Stimulated activated CD4-positive, alpha-beta T cell treated with anti-CD3 and anti-CD28 coated beads, Interleukin-12 subunit alpha, Interleukin-12 subunit beta, amount 100 ng/mL, for 4 hours (primary cell): ENCODE data around the gene CHRNA1.
"Not testable (repeated sequence)": the region's sequence is repeated elsewhere in the genome, so short reads cannot be mapped to it uniquely, and the experiment has no call there.

Experiments used
- DNase-seq: peaks from one replicate; pipeline ENCODE4 v3.0.0-alpha.2; 2020

CHRNA1 gene

DNA sequence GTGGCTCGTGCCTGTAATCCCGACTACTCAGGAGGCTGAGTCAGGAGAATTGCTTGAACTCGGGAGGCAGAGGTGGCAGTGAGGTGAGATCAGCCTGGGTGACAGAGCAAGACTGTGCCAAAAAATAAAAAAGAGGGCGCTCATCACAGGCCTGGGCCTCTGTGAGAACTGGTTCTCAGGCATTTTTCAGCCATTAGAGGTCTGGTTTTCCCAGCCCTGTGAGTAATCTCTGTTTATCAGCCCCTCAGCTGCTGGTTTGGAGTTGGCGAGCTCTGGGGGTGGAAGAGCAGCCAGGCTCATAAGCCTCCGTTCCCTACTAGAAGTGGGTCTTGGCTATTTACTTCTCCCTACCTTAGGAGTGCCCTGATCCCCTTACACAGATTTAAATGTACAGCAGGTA, 53.1 kb downstream of the CHRNA1 start:
- DNase-seq: no peak

DNA sequence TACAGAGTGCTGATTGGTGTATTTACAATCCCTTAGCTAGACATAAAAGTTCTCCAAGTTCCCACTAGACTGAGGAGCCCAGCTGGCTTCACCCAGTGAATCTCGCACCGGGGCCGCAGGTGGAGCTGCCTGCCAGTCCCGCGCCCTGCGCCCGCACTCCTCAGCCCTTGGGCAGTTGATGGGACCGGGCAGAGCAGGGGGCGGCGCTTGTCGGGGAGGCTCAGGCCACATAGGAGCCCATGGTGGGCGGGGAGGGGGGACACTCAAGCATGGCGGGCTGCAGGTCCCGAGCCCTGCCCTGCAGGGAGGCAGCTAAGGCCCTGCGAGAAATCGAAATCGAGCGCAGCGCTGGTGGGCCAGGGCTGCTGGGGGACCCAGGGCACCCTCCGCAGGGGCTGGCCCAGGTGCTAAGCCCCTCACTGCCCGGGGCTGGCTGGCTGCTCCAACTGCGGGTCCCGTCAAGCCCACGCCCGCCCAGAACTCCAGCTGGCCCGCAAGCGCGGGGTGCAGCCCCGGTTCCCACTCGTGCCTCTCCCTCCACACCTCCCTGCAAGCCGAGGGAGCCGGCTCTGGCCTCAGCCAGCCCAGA, 54.8 kb downstream of the CHRNA1 start:
- not testable (repeated sequence) for DNase-seq

DNA sequence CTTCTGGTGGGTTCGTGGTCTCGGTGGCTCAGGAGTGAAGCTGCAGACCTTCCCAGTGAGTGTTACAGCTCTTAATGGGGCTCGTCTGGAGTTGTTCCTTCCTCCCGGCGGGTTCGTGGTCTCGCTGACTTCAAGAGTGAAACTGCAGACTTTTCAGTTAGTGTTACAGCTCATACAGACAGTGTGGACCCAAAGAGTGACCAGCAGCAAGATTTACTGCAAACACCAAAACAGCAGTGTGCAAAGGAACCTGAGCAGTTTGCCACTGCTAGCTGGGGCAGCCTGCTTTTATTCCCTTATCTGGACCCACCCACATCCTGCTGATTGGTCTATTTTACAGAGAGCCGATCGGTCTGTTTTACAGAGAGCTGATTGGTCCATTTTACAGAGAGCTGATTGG, 55.6 kb downstream of the CHRNA1 start:
- no peak for DNase-seq

DNA sequence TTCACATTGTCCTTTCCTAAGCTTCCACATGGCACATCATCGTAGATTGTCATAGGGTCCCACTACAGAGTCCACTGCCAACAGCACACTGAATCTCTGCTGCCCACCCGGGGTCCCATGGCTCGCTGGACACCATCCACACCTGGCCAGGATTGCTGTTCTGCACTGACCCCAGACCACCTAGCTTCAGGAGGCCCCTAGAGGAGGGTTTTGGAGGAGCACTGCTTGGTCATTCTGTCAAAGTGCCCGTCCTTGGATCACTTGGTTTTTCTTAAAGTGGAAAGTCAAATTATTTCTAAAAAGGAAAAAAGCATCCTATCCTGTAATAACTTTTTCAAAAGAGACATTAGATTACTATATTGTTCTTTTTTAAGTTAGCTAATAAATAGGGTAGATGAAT, 59.0 kb downstream of the CHRNA1 start:
- DNase-seq: no peak

DNA sequence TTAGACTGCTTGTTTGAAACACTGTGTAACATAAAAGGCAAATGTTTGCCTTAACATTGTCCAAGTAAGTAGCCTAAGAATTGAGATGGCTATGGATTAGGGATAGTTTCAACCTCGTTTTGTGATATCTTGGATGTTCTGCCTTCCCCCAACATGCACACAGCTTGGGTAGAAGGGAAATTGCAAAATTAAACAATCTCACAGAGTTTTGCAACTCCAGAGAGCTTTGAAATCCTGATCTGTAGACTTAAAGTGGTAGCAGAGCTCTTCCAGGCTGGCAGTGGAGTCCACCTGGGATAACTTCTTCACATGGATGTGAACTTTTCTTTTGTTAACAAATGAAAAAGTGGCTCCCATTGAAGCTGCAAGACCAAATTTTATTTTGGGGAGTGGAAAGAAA, 59.6 kb downstream of the CHRNA1 start:
- DNase-seq: no peak

DNA sequence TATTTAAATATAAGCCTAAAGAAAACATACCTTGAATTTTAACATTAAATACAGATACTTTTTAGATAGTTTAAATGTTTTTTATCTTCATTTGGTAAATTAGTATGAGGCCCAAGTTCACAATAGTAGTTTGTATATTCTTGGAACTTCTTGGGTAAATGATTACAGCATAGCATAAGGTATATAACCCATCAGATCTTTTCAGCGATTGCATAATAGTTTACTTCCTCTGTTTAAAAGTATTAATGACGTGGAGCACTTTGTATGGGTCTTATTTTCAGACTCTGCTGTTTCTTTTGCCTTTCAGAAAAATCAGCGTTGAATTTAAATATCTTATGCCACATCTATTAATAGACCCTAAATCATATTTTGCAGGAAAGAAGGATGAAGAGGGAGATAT, 60.2 kb downstream of the CHRNA1 start:
- no peak for DNase-seq

DNA sequence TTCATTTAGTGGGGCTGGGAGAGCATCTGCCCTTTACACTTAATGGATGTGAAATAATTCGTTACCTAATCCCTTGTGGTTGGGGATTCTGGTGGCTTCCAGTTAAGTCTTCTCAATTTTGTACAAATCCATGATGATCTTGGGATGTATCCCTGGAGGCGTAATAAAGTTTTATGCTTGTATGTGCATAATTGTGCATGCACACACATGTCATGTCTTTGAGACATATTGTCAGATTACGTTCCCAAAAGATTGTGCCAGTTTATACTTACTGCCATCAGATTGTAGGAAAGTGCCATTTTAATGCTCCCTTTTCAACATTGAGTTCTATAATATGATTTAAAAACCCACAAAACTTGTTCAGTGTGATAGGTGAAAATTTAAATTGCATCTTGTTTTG, 60.8 kb downstream of the CHRNA1 start:
- DNase-seq: no peak

DNA sequence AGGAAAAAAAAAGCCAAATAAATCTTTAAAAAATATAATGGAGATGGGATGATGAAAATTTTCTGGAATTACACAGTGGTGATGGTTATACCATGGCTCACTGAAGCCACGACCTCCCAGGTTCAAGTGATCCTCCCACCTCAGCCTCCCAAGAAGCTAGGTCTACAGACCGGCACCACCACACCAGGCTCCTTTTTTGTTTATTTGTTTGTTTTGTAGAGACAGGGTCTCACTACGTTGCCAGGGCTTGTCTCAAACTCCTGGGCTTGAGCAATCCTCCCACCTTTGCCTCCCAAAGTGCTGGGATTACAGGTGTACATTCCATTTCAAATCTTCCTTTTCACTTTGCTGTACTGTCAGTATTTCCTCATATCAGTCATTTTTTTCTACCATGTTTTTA, 61.7 kb downstream of the CHRNA1 start:
- DNase-seq: no peak

DNA sequence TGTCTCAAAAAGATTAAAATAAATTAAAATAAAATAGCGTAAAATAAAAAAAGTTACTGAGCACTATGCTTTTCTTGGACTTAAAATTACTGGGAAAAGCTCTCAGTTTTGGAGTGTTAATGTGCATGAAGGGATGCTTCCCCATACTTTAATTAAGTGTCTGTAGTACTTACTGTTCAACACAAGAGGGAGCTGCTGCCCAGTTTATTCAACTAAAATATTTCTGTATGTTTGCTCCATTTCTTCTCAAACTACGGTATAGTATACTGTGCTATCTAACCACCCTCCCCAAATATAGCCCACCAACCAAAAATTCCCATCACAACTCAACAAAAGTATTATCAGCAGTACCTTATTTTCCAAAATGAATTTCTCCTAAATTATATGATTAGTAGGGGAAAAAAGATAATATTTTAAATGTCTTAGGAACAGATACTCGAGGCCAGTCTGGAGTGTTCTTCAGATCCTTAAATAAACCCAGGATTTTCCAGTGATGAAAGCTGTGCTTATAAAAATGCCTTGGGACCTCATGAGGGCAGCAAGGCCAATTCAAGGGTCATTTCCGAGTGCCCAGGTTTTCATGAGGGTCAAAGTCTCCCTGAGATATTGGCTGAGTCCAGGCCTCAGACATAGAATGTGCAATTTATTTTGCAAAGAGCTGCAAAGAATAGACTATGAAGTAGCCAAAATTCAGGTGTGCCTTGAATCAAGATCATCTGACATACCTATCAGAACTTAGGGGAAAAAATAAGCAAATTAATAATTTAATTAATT, 64.1 kb downstream of the CHRNA1 start:
- no peak for DNase-seq
